Gastroesophageal sphincter (tissue), 4 donors: ENCODE results near the gene MYO1F. TPM values are rescaled to one million over a fixed set of nuclear protein-coding genes. Genes with fewer than 3 reads are reported as not detected.
"Not testable (repeated sequence)": the region's sequence is repeated elsewhere in the genome, so short reads cannot be mapped to it uniquely, and the experiment has no call there.

Experiments used
- ATAC-seq: fragments of 150-250 bp; one replicate; pipeline ENCODE4 v1.9.1; 2016; ENCODE audit warnings: mild to moderate bottlenecking, moderate library complexity
- H3K27ac ChIP-seq, 4 donors: fragments of 200-600 bp; sonication (generic) in 3 of 4; 1 replicate in 3 of 4; 2 replicates in 1 of 4; pipeline ENCODE4 v1.5.1; 2016 to 2019
- H3K27me3 ChIP-seq: fragments of 200-600 bp; sonication (generic); one replicate; pipeline ENCODE4 v1.5.1; 2019
- H3K36me3 ChIP-seq, 2 donors: fragments of 200-600 bp; sonication (generic); one replicate each; pipeline ENCODE4 v1.5.1; 2019; ENCODE audit warnings: control low read depth in 1 of 2
- H3K4me1 ChIP-seq, 3 donors: fragments of 200-600 bp; sonication (generic); 1 replicate in 2 of 3; 2 replicates in 1 of 3; pipeline ENCODE4 v1.5.1; 2016 to 2019; ENCODE audit warnings: control low read depth in 2 of 3
- H3K4me3 ChIP-seq, 2 donors: fragments of 200-600 bp; sonication (generic); one replicate each; pipeline ENCODE4 v1.5.1; 2019; ENCODE audit warnings: mild to moderate bottlenecking in 1 of 2, moderate library complexity in 1 of 2
- H3K9me3 ChIP-seq, 3 donors: fragments of 200-600 bp; sonication (generic); one replicate each; pipeline ENCODE4 v1.5.1; 2017 to 2019; ENCODE audit warnings: control low read depth in 2 of 3
- EP300 ChIP-seq: sonication (generic); formaldehyde crosslinking; IDR thresholded peaks from one replicate; pipeline ENCODE4 v1.6.1; 2017; ENCODE audit warnings: antibody characterized with exemption, mild to moderate bottlenecking
- POLR2A ChIP-seq, 2 donors: fragments of 450-650 bp; IDR thresholded peaks; one replicate each; pipeline ENCODE4 v1.6.1; 2017; ENCODE audit warnings: antibody characterized with exemption in 2 of 2, mild to moderate bottlenecking in 2 of 2, moderate library complexity in 1 of 2
- POLR2AphosphoS5 ChIP-seq: sonication (generic); formaldehyde crosslinking; IDR thresholded peaks from one replicate; pipeline ENCODE4 v1.6.1; 2017; ENCODE audit warnings: antibody characterized with exemption
- WGBS, 2 donors: methylation state at CpG; one replicate each; pipeline ENCODE4 v1.1.5; 2018; ENCODE audit warnings: low coverage in 1 of 2; 5-methylcytosine and 5-hydroxymethylcytosine counted together
- total RNA-seq, 4 donors: library from RNA; depleted of rRNA; stranded (reverse); fragments of >200 nt; gene quantifications; one replicate each; pipeline ENCODE4 v1.1.0, GENCODE V29; 2016
- TF ChIP-seq, protein P1 (sequence below), 4 experiments: fragments of 200-600 bp in 2 of 4; fragments of 450-650 bp in 2 of 4; sonication (generic) in 1 of 4; IDR thresholded peaks; one replicate each; pipeline ENCODE4 v1.5.1; 2017 to 2019; ENCODE audit warnings: antibody characterized with exemption in 4 of 4, mild to moderate bottlenecking in 2 of 4, moderate library complexity in 2 of 4

The MYO1F gene
- total RNA-seq, 4 donors from 2014 or later, result 5.4 to 41.5 (median 10.3) TPM

GRCh38 chr19:8517551-8518442 lies 59.4 kb downstream of the MYO1F start:
- 33 to 54% methylated on average over 6 to 9 of the region's 10 CpGs for WGBS, 2 donors
- H3K36me3 ChIP-seq, result no peaks in the 10 kb centered on the region
- H3K27ac ChIP-seq, result peak overlapping the region in 1 of 4 donors; percentile 22
- ATAC-seq, result no peak
- H3K4me1 ChIP-seq, result peaks cover 4 to 18% (median 10%) of the 10 kb centered on the region in 3 donors
- no peaks in the 10 kb centered on the region for H3K27me3 ChIP-seq
- TF ChIP-seq, protein P1, sequence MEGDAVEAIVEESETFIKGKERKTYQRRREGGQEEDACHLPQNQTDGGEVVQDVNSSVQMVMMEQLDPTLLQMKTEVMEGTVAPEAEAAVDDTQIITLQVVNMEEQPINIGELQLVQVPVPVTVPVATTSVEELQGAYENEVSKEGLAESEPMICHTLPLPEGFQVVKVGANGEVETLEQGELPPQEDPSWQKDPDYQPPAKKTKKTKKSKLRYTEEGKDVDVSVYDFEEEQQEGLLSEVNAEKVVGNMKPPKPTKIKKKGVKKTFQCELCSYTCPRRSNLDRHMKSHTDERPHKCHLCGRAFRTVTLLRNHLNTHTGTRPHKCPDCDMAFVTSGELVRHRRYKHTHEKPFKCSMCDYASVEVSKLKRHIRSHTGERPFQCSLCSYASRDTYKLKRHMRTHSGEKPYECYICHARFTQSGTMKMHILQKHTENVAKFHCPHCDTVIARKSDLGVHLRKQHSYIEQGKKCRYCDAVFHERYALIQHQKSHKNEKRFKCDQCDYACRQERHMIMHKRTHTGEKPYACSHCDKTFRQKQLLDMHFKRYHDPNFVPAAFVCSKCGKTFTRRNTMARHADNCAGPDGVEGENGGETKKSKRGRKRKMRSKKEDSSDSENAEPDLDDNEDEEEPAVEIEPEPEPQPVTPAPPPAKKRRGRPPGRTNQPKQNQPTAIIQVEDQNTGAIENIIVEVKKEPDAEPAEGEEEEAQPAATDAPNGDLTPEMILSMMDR (IDR thresholded peaks at IDR 0.05), result no peak
- no peak for TF ChIP-seq EP300
- no peak for TF ChIP-seq POLR2AphosphoS5
- TF ChIP-seq POLR2A (IDR thresholded peaks at IDR 0.05), result no peak
- no peak overlapping the region for H3K4me3 ChIP-seq
- H3K9me3 ChIP-seq, result no peaks in the 10 kb centered on the region

- WGBS, 2 donors, result 73 to 93% methylated on average over 10 to 11 of the region's 11 CpGs
- TF ChIP-seq, protein P1 (IDR thresholded peaks at IDR 0.05), result no peak
- no peak for TF ChIP-seq POLR2AphosphoS5
- TF ChIP-seq POLR2A (IDR thresholded peaks at IDR 0.05), result no peak
- TF ChIP-seq EP300, result no peak
- H3K4me3 ChIP-seq, result no peak overlapping the region
- peaks cover 4 to 34% (median 23%) of the 10 kb centered on the region in 3 donors for H3K4me1 ChIP-seq
- H3K27me3 ChIP-seq, result no peaks in the 10 kb centered on the region
- peaks cover 0 to 15% of the 10 kb centered on the region in 2 donors for H3K36me3 ChIP-seq
- ATAC-seq, result no peak
- H3K27ac ChIP-seq, result no peak overlapping the region
- no peaks in the 10 kb centered on the region for H3K9me3 ChIP-seq
These were observed 61.9 kb downstream of the MYO1F start for GRCh38 chr19:8515317-8515716.

DNA sequence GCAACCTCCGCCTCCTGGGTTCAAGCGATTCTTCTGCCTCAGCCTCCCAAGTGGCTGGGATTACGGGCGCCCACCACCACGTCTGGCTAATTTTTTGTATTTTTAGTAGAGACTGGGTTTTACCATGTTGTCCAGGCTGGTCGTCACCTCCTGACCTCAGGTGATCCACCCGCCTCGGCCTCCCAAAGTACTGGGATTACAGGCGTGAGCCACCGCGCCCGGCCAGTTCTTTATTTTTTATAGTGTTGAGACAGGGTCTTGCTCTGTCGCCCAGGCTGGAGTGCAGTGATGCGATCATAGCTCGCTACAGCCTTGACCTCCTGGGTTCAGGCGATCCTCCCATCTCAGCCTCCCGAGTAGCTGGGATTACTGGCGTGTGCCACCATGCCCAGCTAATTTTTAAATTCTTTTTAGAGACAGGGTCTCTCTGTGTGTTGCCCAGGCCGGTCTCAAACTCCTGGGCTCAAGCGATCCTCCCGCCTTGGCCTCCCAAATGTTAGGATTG lies 62.7 kb downstream of the MYO1F start:
- peak overlapping the region; percentile 94 to 100 (median 98) for H3K27ac ChIP-seq
- not testable (repeated sequence) for H3K27me3 ChIP-seq, H3K9me3 ChIP-seq, ATAC-seq
- H3K36me3 ChIP-seq, result peaks cover 0 to 16% of the 10 kb centered on the region in 2 donors
- H3K4me3 ChIP-seq, result peak overlapping the region; percentile 81 to 85
- H3K4me1 ChIP-seq, result peaks cover 4 to 34% (median 23%) of the 10 kb centered on the region in 3 donors
- 44 to 53% methylated on average over 5 to 12 of the region's 21 CpGs for WGBS, 2 donors

GRCh38 chr19:8513687-8514504 lies 63.3 kb downstream of the MYO1F start, which contains the start of gene ZNF414:
TSS of gene ZNF414 (minus strand) at chr19:8514167. CDS start at chr19:8514046, 121 bp downstream.
- TF ChIP-seq POLR2AphosphoS5, result peak; percentile 74
- peak; percentile 66 to 82 for TF ChIP-seq POLR2A (IDR thresholded peaks at IDR 0.05)
- TF ChIP-seq, protein P1 (IDR thresholded peaks at IDR 0.05), result peak in 1 of 4 experiments; percentile 3
- TF ChIP-seq EP300, result no peak
- no peaks in the 10 kb centered on the region for H3K27me3 ChIP-seq
- H3K36me3 ChIP-seq, result peaks cover 0 to 16% of the 10 kb centered on the region in 2 donors
- peaks cover 4 to 34% (median 23%) of the 10 kb centered on the region in 3 donors for H3K4me1 ChIP-seq
- H3K27ac ChIP-seq, result peak within 1 kb of the TSS; percentile 94 to 100 (median 98)
- WGBS, 2 donors, result 1 to 2% methylated on average over 13 to 18 of the region's 70 CpGs
- H3K9me3 ChIP-seq, result no peaks in the 10 kb centered on the region
- H3K4me3 ChIP-seq, result peak within 1 kb of the TSS; percentile 81 to 85
- ATAC-seq, result peak; percentile 98
